Trophoblast cell (in vitro differentiated cells and primary cell): ENCODE results near the gene MVB12A.

Experiments
- DNase-seq, 2 donors: peaks; one replicate each; pipeline ENCODE4 v3.0.0-alpha.2; 2016
- H2AFZ ChIP-seq: 2 replicates; pipeline ENCODE4 v1.6.1; 2013; ENCODE audit warnings: low read length, moderate library complexity, mild to moderate bottlenecking; ENCODE audit not compliant: insufficient read depth, poor library complexity
- H2AK5ac ChIP-seq: 2 replicates; pipeline ENCODE4 v1.6.1; 2013; ENCODE audit warnings: mild to moderate bottlenecking, low read length
- H2BK120ac ChIP-seq: 2 replicates; pipeline ENCODE4 v1.6.1; 2013; ENCODE audit warnings: low read length, mild to moderate bottlenecking, moderate library complexity; ENCODE audit not compliant: insufficient read depth, poor library complexity
- H2BK12ac ChIP-seq: 2 replicates; pipeline ENCODE4 v1.6.1; 2013; ENCODE audit warnings: mild to moderate bottlenecking, low read length, moderate library complexity
- H2BK5ac ChIP-seq: 2 replicates; pipeline ENCODE4 v1.6.1; 2013; ENCODE audit warnings: low read length, low read depth, moderate library complexity, mild to moderate bottlenecking; ENCODE audit not compliant: poor library complexity
- H3K14ac ChIP-seq: 2 replicates; pipeline ENCODE4 v1.6.1; 2013; ENCODE audit warnings: mild to moderate bottlenecking, low read length
- H3K18ac ChIP-seq: 2 replicates; pipeline ENCODE4 v1.6.1; 2013; ENCODE audit warnings: mild to moderate bottlenecking, low read length
- H3K23ac ChIP-seq: 2 replicates; pipeline ENCODE4 v1.6.1; 2013; ENCODE audit warnings: low read length
- H3K27ac ChIP-seq: 2 replicates; pipeline ENCODE4 v1.5.1; 2013; ENCODE audit warnings: low read depth, mild to moderate bottlenecking, inconsistent platforms, low read length, moderate library complexity
- H3K27me3 ChIP-seq: 2 replicates; pipeline ENCODE4 v1.6.1; 2013; ENCODE audit warnings: inconsistent platforms, mild to moderate bottlenecking, low read length, moderate library complexity; ENCODE audit not compliant: insufficient read depth
- H3K36me3 ChIP-seq, 2 experiments: 1 replicate in 1 of 2; 2 replicates in 1 of 2; pipeline ENCODE4 v1.6.1; 2013; ENCODE audit warnings: low read length in 2 of 2, mild to moderate bottlenecking in 2 of 2, moderate library complexity in 1 of 2; ENCODE audit not compliant: insufficient read depth in 2 of 2, control insufficient read depth in 1 of 2
- H3K4ac ChIP-seq: 2 replicates; pipeline ENCODE4 v1.6.1; 2013; ENCODE audit warnings: low read depth, mild to moderate bottlenecking, low read length, moderate library complexity
- H3K4me1 ChIP-seq, 2 experiments: 1 replicate in 1 of 2; 2 replicates in 1 of 2; pipeline ENCODE4 v1.6.1; 2013; ENCODE audit warnings: low read length in 2 of 2, mild to moderate bottlenecking in 2 of 2, moderate library complexity in 1 of 2; ENCODE audit not compliant: insufficient read depth in 2 of 2, control insufficient read depth in 1 of 2
- H3K4me2 ChIP-seq: 2 replicates; pipeline ENCODE4 v1.6.1; 2013; ENCODE audit warnings: inconsistent platforms, mild to moderate bottlenecking, low read length, moderate library complexity
- H3K4me3 ChIP-seq: 2 replicates; pipeline ENCODE4 v1.5.1; 2013; ENCODE audit warnings: mild to moderate bottlenecking, low read depth, low read length, inconsistent platforms
- H3K79me1 ChIP-seq: one replicate; pipeline ENCODE4 v1.6.1; 2013; ENCODE audit warnings: low read length
- H3K79me2 ChIP-seq: 2 replicates; pipeline ENCODE4 v1.6.1; 2013; ENCODE audit warnings: low read length, mild to moderate bottlenecking; ENCODE audit not compliant: control insufficient read depth, insufficient read depth, poor library complexity
- H3K9ac ChIP-seq: 2 replicates; pipeline ENCODE4 v1.6.1; 2013; ENCODE audit warnings: mild to moderate bottlenecking, low read length
- H3K9me3 ChIP-seq: 2 replicates; pipeline ENCODE4 v1.6.1; 2013; ENCODE audit warnings: low read depth, mild to moderate bottlenecking, control low read depth, inconsistent platforms, low read length; ENCODE audit not compliant: insufficient read depth
- H4K12ac ChIP-seq: 2 replicates; pipeline ENCODE4 v1.6.1; 2013; ENCODE audit warnings: low read depth, mild to moderate bottlenecking, low read length, moderate library complexity
- H4K8ac ChIP-seq: 2 replicates; pipeline ENCODE4 v1.6.1; 2013; ENCODE audit warnings: low read depth, mild to moderate bottlenecking, low read length, moderate library complexity
- H4K91ac ChIP-seq: one replicate; pipeline ENCODE4 v1.6.1; 2013; ENCODE audit warnings: low read depth, mild to moderate bottlenecking, low read length, moderate library complexity
- WGBS: extraction: QIAGEN DNeasy Blood & Tissue Kit; methylation state at CpG from one replicate; pipeline ENCODE4 v1.1.7; 2013; ENCODE audit warnings: missing lambda C conversion rate; ENCODE audit not compliant: insufficient read length, insufficient coverage; ENCODE audit errors: extremely low coverage; 5-methylcytosine and 5-hydroxymethylcytosine counted together

The MVB12A gene

GRCh38 chr19:17441241-17442021 is 21.6 kb downstream of the MVB12A start:
- no peaks in the 10 kb centered on the region for H3K79me2 ChIP-seq
- H4K91ac ChIP-seq = no peak overlapping the region
- no peak overlapping the region for H2AFZ ChIP-seq
- no peak overlapping the region for H3K4ac ChIP-seq
- no peak overlapping the region for H3K9ac ChIP-seq
- H4K12ac ChIP-seq = no peak overlapping the region
- no peak overlapping the region for H2BK12ac ChIP-seq
- H3K4me1 ChIP-seq = no peaks in the 10 kb centered on the region
- peak in 1 of 2 donors; percentile 37 for DNase-seq
- H2BK120ac ChIP-seq = no peak overlapping the region
- H3K9me3 ChIP-seq = peaks cover under 1% of the 10 kb centered on the region
- H3K18ac ChIP-seq = no peak overlapping the region
- no peak overlapping the region for H3K27ac ChIP-seq
- H3K36me3 ChIP-seq = no peaks in the 10 kb centered on the region
- H3K14ac ChIP-seq = no peak overlapping the region
- no peak overlapping the region for H3K23ac ChIP-seq
- no peak overlapping the region for H4K8ac ChIP-seq
- H2BK5ac ChIP-seq = no peak overlapping the region
- no peaks in the 10 kb centered on the region for H3K27me3 ChIP-seq
- H2AK5ac ChIP-seq = no peak overlapping the region
- no peak overlapping the region for H3K4me3 ChIP-seq
- H3K79me1 ChIP-seq = no peaks in the 10 kb centered on the region
- no CpG with 5 or more reads among the region's 8 CpGs for WGBS
- H3K4me2 ChIP-seq = no peak overlapping the region

- Histone ChIP-seq H2BK5ac (no peak overlapping the region), H3K4me3 (no peak overlapping the region), H2BK12ac (no peak overlapping the region), H3K4me1 (peaks cover 0 to 2% of the 10 kb centered on the region in 2 experiments), H4K12ac (no peak overlapping the region), H3K79me1 (no peaks in the 10 kb centered on the region), H3K14ac (no peak overlapping the region), H3K4ac (no peak overlapping the region), H3K27me3 (peaks cover 16% of the 10 kb centered on the region), H3K27ac (no peak overlapping the region), H2AK5ac (no peak overlapping the region), H3K79me2 (no peaks in the 10 kb centered on the region), H2BK120ac (no peak overlapping the region), H2AFZ (no peak overlapping the region), H3K23ac (no peak overlapping the region), H3K4me2 (no peak overlapping the region), H4K91ac (no peak overlapping the region), H3K9me3 (no peaks in the 10 kb centered on the region), H4K8ac (no peak overlapping the region), H3K18ac (no peak overlapping the region), H3K9ac (no peak overlapping the region), H3K36me3 (no peaks in the 10 kb centered on the region)
- 100% methylated on average over 1 of the region's 1 CpG for WGBS
- DNase-seq = no peak
Observed at GRCh38 chr19:17445526-17446165, 25.8 kb downstream of the MVB12A start.

- Histone ChIP-seq H2BK12ac (no peak overlapping the region), H3K36me3 (no peaks in the 10 kb centered on the region), H3K9ac (no peak overlapping the region), H3K4me3 (no peak overlapping the region), H3K4me1 (peaks cover 0 to 2% of the 10 kb centered on the region in 2 experiments), H3K79me2 (no peaks in the 10 kb centered on the region), H2AFZ (no peak overlapping the region), H3K18ac (no peak overlapping the region), H4K12ac (no peak overlapping the region), H3K79me1 (no peaks in the 10 kb centered on the region), H2BK5ac (no peak overlapping the region), H3K4ac (no peak overlapping the region), H4K91ac (no peak overlapping the region), H2BK120ac (no peak overlapping the region), H3K14ac (no peak overlapping the region), H3K27ac (no peak overlapping the region), H3K9me3 (no peaks in the 10 kb centered on the region), H3K4me2 (peak overlapping the region; percentile 68), H3K23ac (no peak overlapping the region), H2AK5ac (no peak overlapping the region), H3K27me3 (peaks cover 16% of the 10 kb centered on the region), H4K8ac (no peak overlapping the region)
- WGBS = no CpG with 5 or more reads among the region's 5 CpGs
- DNase-seq = no peak
Observed at GRCh38 chr19:17447704-17448130, 27.9 kb downstream of the MVB12A start.

- WGBS = no CpG with 5 or more reads among the region's 81 CpGs
- Histone ChIP-seq H2AFZ (peak within 1 kb of the TSS; percentile 43), H3K79me1 (no peaks in the 10 kb centered on the region), H2BK5ac (no peak within 1 kb of the TSS), H3K4me2 (peak within 1 kb of the TSS; percentile 68), H3K36me3 (no peaks in the 10 kb centered on the region), H3K4me3 (peak within 1 kb of the TSS; percentile 60), H2BK12ac (no peak within 1 kb of the TSS), H3K27me3 (peaks cover 16% of the 10 kb centered on the region), H3K4ac (no peak within 1 kb of the TSS), H3K18ac (no peak within 1 kb of the TSS), H2AK5ac (no peak within 1 kb of the TSS), H3K9me3 (peaks cover 2% of the 10 kb centered on the region), H3K14ac (no peak within 1 kb of the TSS), H4K91ac (no peak within 1 kb of the TSS), H3K79me2 (no peaks in the 10 kb centered on the region), H3K23ac (no peak within 1 kb of the TSS), H4K12ac (peak within 1 kb of the TSS; percentile 16), H3K27ac (no peak within 1 kb of the TSS), H2BK120ac (no peak within 1 kb of the TSS), H3K4me1 (peaks cover 0 to 2% of the 10 kb centered on the region in 2 experiments), H4K8ac (no peak within 1 kb of the TSS), H3K9ac (no peak within 1 kb of the TSS)
- peak in 1 of 2 donors; percentile 37 for DNase-seq
Observed at GRCh38 chr19:17448131-17448967, 28.5 kb downstream of the MVB12A start, which contains the start of gene TMEM221. Gene TMEM221 (minus strand): TSS chr19:17448668. CDS start chr19:17448462, 206 bp downstream.
